SK-N-SH (cell line): ENCODE results near the gene FBXO42. TPM values are rescaled to one million over a fixed set of nuclear protein-coding genes. Genes with fewer than 3 reads are reported as not detected.

ENCODE experiments used
- CTCF ChIA-PET: fragments of 300-600, 350-600 bp; formaldehyde crosslinking; extraction: SDS; loops from one replicate; lab custom pipeline; 2021; lab: Yijun Ruan, JAX
- POLR2A ChIA-PET: fragments of 350-600 bp; sonication (Branson Sonifier 250); formaldehyde crosslinking; extraction: SDS; loops from one replicate; lab custom pipeline; 2020; ENCODE audit warnings: antibody characterized with exemption, inconsistent platforms; lab: Yijun Ruan, JAX
- DNase-seq: peaks from one replicate; pipeline ENCODE4 v3.0.0; 2012
- H2AFZ ChIP-seq: fragments of 200-600 bp; sonication (generic); 2 replicates; pipeline ENCODE4 v1.8.1; 2016; ENCODE audit warnings: antibody characterized with exemption, mild to moderate bottlenecking, low read depth
- H3F3A ChIP-seq: fragments of 200-600 bp; sonication (generic); replicated peaks from 2 replicates; pipeline ENCODE3; 2016; ENCODE audit warnings: antibody characterized with exemption, mild to moderate bottlenecking; ENCODE audit not compliant: insufficient read depth
- H3K27ac ChIP-seq, 2 experiments: fragments of 200-500 bp in 1 of 2; fragments of 200-600 bp in 1 of 2; sonication (Bioruptor generic) in 1 of 2; sonication (generic), shearing (Covaris generic) in 1 of 2; 2 replicates each; pipeline versions ENCODE4 v1.5.1 to v1.6.1; 2014 to 2016; ENCODE audit warnings: low read depth in 2 of 2, inconsistent platforms in 1 of 2, low read length in 1 of 2, mild to moderate bottlenecking in 1 of 2, mixed read lengths in 1 of 2
- H3K27me3 ChIP-seq: fragments of 200-600 bp; sonication (generic), shearing (Covaris generic); 2 replicates; pipeline ENCODE4 v1.6.1; 2016; ENCODE audit warnings: mixed run types; ENCODE audit not compliant: insufficient read depth
- H3K36me3 ChIP-seq, 2 experiments: fragments of 200-500 bp in 1 of 2; fragments of 200-600 bp in 1 of 2; sonication (Bioruptor generic) in 1 of 2; sonication (generic) in 1 of 2; replicated peaks in 1 of 2; 2 replicates each; pipeline versions ENCODE3 to v1.5.1; 2014 to 2016; ENCODE audit warnings: low read length in 1 of 2, mild to moderate bottlenecking in 1 of 2; ENCODE audit not compliant: insufficient read depth in 2 of 2, control insufficient read depth in 1 of 2
- H3K4me1 ChIP-seq, 2 experiments: fragments of 200-500 bp in 1 of 2; fragments of 200-600 bp in 1 of 2; sonication (Bioruptor generic) in 1 of 2; sonication (generic), shearing (Covaris generic) in 1 of 2; 2 replicates each; pipeline versions ENCODE4 v1.5.1 to v1.6.1; 2014 to 2016; ENCODE audit warnings: low read depth in 1 of 2, low read length in 1 of 2, mixed run types in 1 of 2; ENCODE audit not compliant: insufficient read depth in 2 of 2, control insufficient read depth in 1 of 2
- H3K4me2 ChIP-seq: fragments of 200-600 bp; sonication (generic), shearing (Covaris generic); 2 replicates; pipeline ENCODE4 v1.6.1; 2017; ENCODE audit warnings: mixed run types
- H3K4me3 ChIP-seq, 2 experiments: fragments of 200-500 bp in 1 of 2; fragments of 200-600 bp in 1 of 2; sonication (Bioruptor generic) in 1 of 2; sonication (generic), shearing (Covaris generic) in 1 of 2; 2 replicates each; pipeline versions ENCODE4 v1.5.1 to v1.8.1; 2014 to 2016; ENCODE audit warnings: low read depth in 2 of 2, inconsistent platforms in 1 of 2, low read length in 1 of 2, mild to moderate bottlenecking in 1 of 2, mixed read lengths in 1 of 2, moderate library complexity in 1 of 2
- H3K79me2 ChIP-seq: fragments of 200-600 bp; sonication (generic); 2 replicates; pipeline ENCODE4 v1.8.1; 2017; ENCODE audit warnings: mild to moderate bottlenecking; ENCODE audit not compliant: insufficient read depth
- H3K9ac ChIP-seq: fragments of 200-600 bp; sonication (generic); 2 replicates; pipeline ENCODE4 v1.6.1; 2017; ENCODE audit warnings: mixed run types
- H3K9me2 ChIP-seq: fragments of 200-600 bp; sonication (generic); 2 replicates; pipeline ENCODE4 v1.6.1; 2017; ENCODE audit warnings: mixed run types
- H3K9me3 ChIP-seq: fragments of 200-600 bp; sonication (generic); 2 replicates; pipeline ENCODE4 v1.6.1; 2017; ENCODE audit warnings: mixed run types, mild to moderate bottlenecking, moderate library complexity
- H4K20me1 ChIP-seq: fragments of 200-600 bp; sonication (generic); 2 replicates; pipeline ENCODE4 v1.6.1; 2017; ENCODE audit warnings: mild to moderate bottlenecking, mixed run types; ENCODE audit not compliant: insufficient read depth
- CHD2 ChIP-seq: fragments of 150-350 bp; IDR thresholded peaks from 2 replicates; pipeline ENCODE4 v1.6.1; 2018; ENCODE audit warnings: low read length; ENCODE audit not compliant: partially characterized antibody
- FOXM1 ChIP-seq: IDR thresholded peaks from 2 replicates; pipeline ENCODE4 v1.4.0; 2012; ENCODE audit warnings: low read depth, mild to moderate bottlenecking
- GATA2 ChIP-seq: sonication (generic); formaldehyde crosslinking; IDR thresholded peaks from 2 replicates; pipeline ENCODE4 v1.5.0; 2020; ENCODE audit warnings: mild to moderate bottlenecking, missing genetic modification reagents
- MAX ChIP-seq: IDR thresholded peaks from 2 replicates; pipeline ENCODE4 v1.4.0; 2012; ENCODE audit warnings: low read depth
- MEF2A ChIP-seq: IDR thresholded peaks from 2 replicates; pipeline ENCODE4 v1.4.0; 2012; ENCODE audit warnings: low read depth, borderline replicate concordance
- MXI1 ChIP-seq: IDR thresholded peaks from 2 replicates; pipeline ENCODE4 v1.6.1; 2012; ENCODE audit warnings: mild to moderate bottlenecking, low read depth, low read length, improper control_type of control experiment
- NFIC ChIP-seq: IDR thresholded peaks from 2 replicates; pipeline ENCODE4 v1.4.0; 2012; ENCODE audit warnings: borderline replicate concordance
- NRF1 ChIP-seq: IDR thresholded peaks from 2 replicates; pipeline ENCODE4 v1.6.1; 2012; ENCODE audit warnings: low read depth, mild to moderate bottlenecking, low read length
- RAD21 ChIP-seq: IDR thresholded peaks from 2 replicates; pipeline ENCODE4 v1.6.1; 2012; ENCODE audit warnings: mild to moderate bottlenecking, low read length
- RCOR1 ChIP-seq: fragments of 150-350 bp; IDR thresholded peaks from 2 replicates; pipeline ENCODE4 v1.6.1; 2017; ENCODE audit warnings: antibody characterized with exemption, low read length
- RFX5 ChIP-seq: IDR thresholded peaks from 2 replicates; pipeline ENCODE4 v1.6.1; 2012; ENCODE audit warnings: mild to moderate bottlenecking, improper control_type of control experiment, low read length
- SIN3A ChIP-seq: IDR thresholded peaks from 2 replicates; pipeline ENCODE4 v1.6.1; 2012; ENCODE audit warnings: low read depth, mild to moderate bottlenecking, low read length, moderate library complexity, borderline replicate concordance
- SMC3 ChIP-seq: IDR thresholded peaks from 2 replicates; pipeline ENCODE4 v1.6.1; 2012; ENCODE audit warnings: low read depth, low read length, improper control_type of control experiment
- TAF1 ChIP-seq: IDR thresholded peaks from 2 replicates; pipeline ENCODE4 v1.6.1; 2012; ENCODE audit warnings: low read depth, mild to moderate bottlenecking, low read length, moderate library complexity, borderline replicate concordance
- TEAD4 ChIP-seq: IDR thresholded peaks from 2 replicates; pipeline ENCODE4 v1.4.0; 2012; ENCODE audit warnings: mild to moderate bottlenecking, borderline replicate concordance; ENCODE audit not compliant: insufficient read depth
- USF2 ChIP-seq: fragments of 150-350 bp; IDR thresholded peaks from 2 replicates; pipeline ENCODE4 v1.6.1; 2017; ENCODE audit warnings: antibody characterized with exemption, low read length, low read depth, borderline replicate concordance
- ZBTB33 ChIP-seq: IDR thresholded peaks from 2 replicates; pipeline ENCODE4 v1.4.0; 2012; ENCODE audit warnings: low read depth, borderline replicate concordance
- WGBS: methylation state at CpG from one replicate; pipeline ENCODE4 v1.1.6; 2017; ENCODE audit warnings: low lambda C conversion rate; 5-methylcytosine and 5-hydroxymethylcytosine counted together
- polyA plus RNA-seq, 3 experiments: library from polyadenylated mRNA; depleted of rRNA; stranded (reverse); fragments of >200 nt; gene quantifications; 2 replicates each; pipeline ENCODE4 v1.2.3, GENCODE V29; 2012
- TF ChIP-seq, protein P1 (sequence below): fragments of 150-350 bp; IDR thresholded peaks from 2 replicates; pipeline ENCODE4 v1.6.1; 2016; ENCODE audit warnings: mild to moderate bottlenecking, low read depth, low read length
- TF ChIP-seq, protein P2 (sequence below): IDR thresholded peaks from 2 replicates; pipeline ENCODE4 v1.6.1; 2012; ENCODE audit warnings: mild to moderate bottlenecking, low read depth, low read length, moderate library complexity

Gene FBXO42
- polyA plus RNA-seq, 1 of the 3 experiments (the other 2 are of a cell fraction), result 8.6 TPM

- Histone ChIP-seq H3K27ac (peak overlapping the region; percentile 12 to 84; a peak in 3 of 4 replicates), H3K4me1 (peaks cover 10 to 50% of the 10 kb centered on the region in 2 experiments; a peak in 3 of 4 replicates), H4K20me1 (peaks cover 78% of the 10 kb centered on the region), H3K4me3 (no peak overlapping the region), H2AFZ (no peak overlapping the region), H3K4me2 (no peak overlapping the region), H3K36me3 (peaks cover 2 to 5% of the 10 kb centered on the region in 2 experiments), H3K9me3 (no peaks in the 10 kb centered on the region), H3K9ac (no peak overlapping the region), H3K9me2 (no peaks in the 10 kb centered on the region), H3F3A (peaks cover 41% of the 10 kb centered on the region), H3K27me3 (no peaks in the 10 kb centered on the region), H3K79me2 (peaks cover 100% of the 10 kb centered on the region)
- POLR2A ChIA-PET, result no interaction called here
- DNase-seq, result no peak
- no peak for TF ChIP-seq TEAD4
- TF ChIP-seq TAF1, result no peak
- TF ChIP-seq, protein P1, sequence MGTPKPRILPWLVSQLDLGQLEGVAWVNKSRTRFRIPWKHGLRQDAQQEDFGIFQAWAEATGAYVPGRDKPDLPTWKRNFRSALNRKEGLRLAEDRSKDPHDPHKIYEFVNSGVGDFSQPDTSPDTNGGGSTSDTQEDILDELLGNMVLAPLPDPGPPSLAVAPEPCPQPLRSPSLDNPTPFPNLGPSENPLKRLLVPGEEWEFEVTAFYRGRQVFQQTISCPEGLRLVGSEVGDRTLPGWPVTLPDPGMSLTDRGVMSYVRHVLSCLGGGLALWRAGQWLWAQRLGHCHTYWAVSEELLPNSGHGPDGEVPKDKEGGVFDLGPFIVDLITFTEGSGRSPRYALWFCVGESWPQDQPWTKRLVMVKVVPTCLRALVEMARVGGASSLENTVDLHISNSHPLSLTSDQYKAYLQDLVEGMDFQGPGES, result no peak
- no peak for TF ChIP-seq NRF1
- TF ChIP-seq USF2, result no peak
- no peak for TF ChIP-seq MAX
- TF ChIP-seq RFX5, result no peak
- TF ChIP-seq RCOR1, result no peak
- no peak for TF ChIP-seq MXI1
- no peak for TF ChIP-seq NFIC
- TF ChIP-seq CHD2, result no peak
- TF ChIP-seq SIN3A, result no peak
- no peak for TF ChIP-seq SMC3
- TF ChIP-seq RAD21, result no peak
- no peak for TF ChIP-seq MEF2A
- 81% methylated on average over 3 of the region's 3 CpGs for WGBS
- CTCF ChIA-PET, result interaction anchor here (1.4 to 3.4 kb wide), 3 partner anchors 11 to 578 kb away, joined by 3 to 17 read pairs (median 3); no protein-coding TSS in a partner anchor
Measured at GRCh38 chr1:16374266-16374665, 22.0 kb upstream of the FBXO42 start.

DNA sequence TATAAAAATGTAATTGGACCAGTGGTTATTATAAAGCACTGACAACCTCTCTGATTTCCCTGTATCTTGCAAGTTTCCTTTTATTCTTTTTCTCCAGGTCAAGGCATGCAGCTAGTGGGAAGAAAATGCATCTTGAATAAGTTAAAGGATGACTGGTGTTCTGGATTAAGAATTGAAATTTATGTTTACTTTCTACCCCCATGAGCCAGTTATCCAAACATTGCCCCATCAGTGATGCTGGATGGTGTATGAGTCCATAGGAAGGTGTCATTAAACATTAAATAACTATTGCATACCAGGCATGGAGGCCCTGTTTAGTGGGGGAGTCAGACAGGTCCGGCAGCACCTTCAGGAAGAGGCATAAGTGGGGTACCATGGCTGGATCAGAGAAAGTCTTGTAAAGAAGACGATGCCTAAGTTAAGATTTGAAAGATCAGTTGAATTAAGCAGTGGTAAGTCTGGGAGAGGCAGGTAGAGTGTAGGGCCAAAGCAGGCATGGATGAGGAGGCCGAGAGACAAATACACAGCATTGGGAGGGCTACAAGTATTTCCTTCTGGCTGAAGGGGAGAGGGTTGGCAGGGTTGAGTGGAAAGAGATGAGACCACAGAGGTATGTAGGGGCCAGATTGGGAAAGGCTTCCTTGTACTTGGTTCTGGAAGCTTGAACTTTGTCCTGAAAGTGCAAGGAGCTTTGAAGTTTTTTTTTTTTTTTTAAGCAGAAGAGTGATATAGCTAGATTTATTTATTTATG is 20.4 kb upstream of the FBXO42 start:
- no peak for DNase-seq
- H3K27me3 ChIP-seq, result no peaks in the 10 kb centered on the region
- H3K79me2 ChIP-seq, result peaks cover 100% of the 10 kb centered on the region
- 90% methylated on average over 3 of the region's 3 CpGs for WGBS
- H4K20me1 ChIP-seq, result peaks cover 77% of the 10 kb centered on the region
- H3K9me2 ChIP-seq, result no peaks in the 10 kb centered on the region
- H3K4me3 ChIP-seq, result no peak overlapping the region
- peaks cover 18 to 54% of the 10 kb centered on the region in 2 experiments for H3K4me1 ChIP-seq
- peaks cover 47% of the 10 kb centered on the region for H3F3A ChIP-seq
- H3K27ac ChIP-seq, result peak overlapping the region in 1 of 2 experiments; percentile 79; a peak in 2 of 4 replicates
- H3K4me2 ChIP-seq, result no peak overlapping the region
- H3K9me3 ChIP-seq, result no peaks in the 10 kb centered on the region
- ChIA-PET CTCF (interaction anchor here (3.4 kb wide), 1 partner anchor 10 kb away, joined by 17 read pairs; no protein-coding TSS in a partner anchor), POLR2A (no interaction called here)
- peaks cover 2 to 5% of the 10 kb centered on the region in 2 experiments for H3K36me3 ChIP-seq
- no peak overlapping the region for H2AFZ ChIP-seq
- H3K9ac ChIP-seq, result peak overlapping the region; percentile 8; the same call in 1 of the 2 replicates
- no peak for TF ChIP-seq FOXM1
- TF ChIP-seq ZBTB33, result no peak
- TF ChIP-seq, protein P2, sequence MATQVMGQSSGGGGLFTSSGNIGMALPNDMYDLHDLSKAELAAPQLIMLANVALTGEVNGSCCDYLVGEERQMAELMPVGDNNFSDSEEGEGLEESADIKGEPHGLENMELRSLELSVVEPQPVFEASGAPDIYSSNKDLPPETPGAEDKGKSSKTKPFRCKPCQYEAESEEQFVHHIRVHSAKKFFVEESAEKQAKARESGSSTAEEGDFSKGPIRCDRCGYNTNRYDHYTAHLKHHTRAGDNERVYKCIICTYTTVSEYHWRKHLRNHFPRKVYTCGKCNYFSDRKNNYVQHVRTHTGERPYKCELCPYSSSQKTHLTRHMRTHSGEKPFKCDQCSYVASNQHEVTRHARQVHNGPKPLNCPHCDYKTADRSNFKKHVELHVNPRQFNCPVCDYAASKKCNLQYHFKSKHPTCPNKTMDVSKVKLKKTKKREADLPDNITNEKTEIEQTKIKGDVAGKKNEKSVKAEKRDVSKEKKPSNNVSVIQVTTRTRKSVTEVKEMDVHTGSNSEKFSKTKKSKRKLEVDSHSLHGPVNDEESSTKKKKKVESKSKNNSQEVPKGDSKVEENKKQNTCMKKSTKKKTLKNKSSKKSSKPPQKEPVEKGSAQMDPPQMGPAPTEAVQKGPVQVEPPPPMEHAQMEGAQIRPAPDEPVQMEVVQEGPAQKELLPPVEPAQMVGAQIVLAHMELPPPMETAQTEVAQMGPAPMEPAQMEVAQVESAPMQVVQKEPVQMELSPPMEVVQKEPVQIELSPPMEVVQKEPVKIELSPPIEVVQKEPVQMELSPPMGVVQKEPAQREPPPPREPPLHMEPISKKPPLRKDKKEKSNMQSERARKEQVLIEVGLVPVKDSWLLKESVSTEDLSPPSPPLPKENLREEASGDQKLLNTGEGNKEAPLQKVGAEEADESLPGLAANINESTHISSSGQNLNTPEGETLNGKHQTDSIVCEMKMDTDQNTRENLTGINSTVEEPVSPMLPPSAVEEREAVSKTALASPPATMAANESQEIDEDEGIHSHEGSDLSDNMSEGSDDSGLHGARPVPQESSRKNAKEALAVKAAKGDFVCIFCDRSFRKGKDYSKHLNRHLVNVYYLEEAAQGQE, result no peak
- no peak for TF ChIP-seq NFIC
- TF ChIP-seq TEAD4, result no peak
- TF ChIP-seq SMC3, result no peak
- TF ChIP-seq GATA2, result no peak
